ENCODE measurements around the gene ZSWIM4. TPM values are rescaled to one million over a fixed set of nuclear protein-coding genes. Genes with fewer than 3 reads are reported as not detected.
A peak's percentile ranks its signal among the peaks of the same experiment; 100 is the strongest.

The ZSWIM4 gene
- total RNA-seq, 2 donors from 2014 or later = 3.4 to 7.3 TPM

DNA sequence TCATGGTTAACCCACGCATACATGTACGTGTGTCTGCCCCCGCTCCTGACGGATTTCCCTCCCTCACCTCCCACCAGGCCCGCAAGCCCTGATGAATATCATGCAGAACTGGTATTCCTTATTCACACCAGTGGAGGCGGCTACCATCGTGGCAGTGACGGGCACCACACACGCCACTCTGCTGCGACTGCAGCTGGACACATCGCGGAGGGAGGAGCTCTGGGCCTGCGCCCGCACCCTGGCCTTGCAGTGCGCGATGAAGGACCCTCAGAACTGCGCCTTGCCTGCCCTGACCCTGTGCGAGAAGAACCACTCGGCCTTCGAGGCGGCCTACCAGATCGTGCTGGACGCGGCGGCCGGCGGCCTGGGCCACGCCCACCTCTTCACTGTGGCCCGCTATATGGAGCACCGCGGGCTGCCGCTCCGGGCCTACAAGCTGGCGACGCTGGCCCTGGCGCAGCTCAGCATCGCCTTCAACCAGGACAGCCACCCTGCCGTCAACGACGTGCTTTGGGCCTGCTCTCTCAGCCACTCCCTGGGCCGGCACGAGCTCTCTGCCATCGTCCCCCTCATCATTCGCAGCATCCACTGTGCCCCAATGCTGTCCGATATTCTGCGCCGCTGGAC lies 35.0 kb downstream of the ZSWIM4 start:
- DNase-seq (peak; percentile 37), ATAC-seq (no peak)
- intact Hi-C loops (cut with DNase I) = loop anchor here in 1 of 2 donors (5.0 kb wide), 1 partner anchor 33 kb away; the partner anchor contains the start of gene ZSWIM4

- no peak for DNase-seq
- intact Hi-C loops (cut with DNase I) = loop anchor here in 1 of 2 donors (5.0 kb wide), 1 partner anchor 34 kb away; the partner anchor contains the start of gene ZSWIM4
- ATAC-seq = no peak
Measured at GRCh38 chr19:13830741-13831536, 35.7 kb downstream of the ZSWIM4 start.

GRCh38 chr19:13831537-13832467 lies 36.6 kb downstream of the ZSWIM4 start:
- DNase-seq = no peak
- no peak for ATAC-seq
- intact Hi-C loops (cut with DNase I) = loop anchor here in 1 of 2 donors (5.0 kb wide), 1 partner anchor 35 kb away; the partner anchor contains the start of gene ZSWIM4

DNA sequence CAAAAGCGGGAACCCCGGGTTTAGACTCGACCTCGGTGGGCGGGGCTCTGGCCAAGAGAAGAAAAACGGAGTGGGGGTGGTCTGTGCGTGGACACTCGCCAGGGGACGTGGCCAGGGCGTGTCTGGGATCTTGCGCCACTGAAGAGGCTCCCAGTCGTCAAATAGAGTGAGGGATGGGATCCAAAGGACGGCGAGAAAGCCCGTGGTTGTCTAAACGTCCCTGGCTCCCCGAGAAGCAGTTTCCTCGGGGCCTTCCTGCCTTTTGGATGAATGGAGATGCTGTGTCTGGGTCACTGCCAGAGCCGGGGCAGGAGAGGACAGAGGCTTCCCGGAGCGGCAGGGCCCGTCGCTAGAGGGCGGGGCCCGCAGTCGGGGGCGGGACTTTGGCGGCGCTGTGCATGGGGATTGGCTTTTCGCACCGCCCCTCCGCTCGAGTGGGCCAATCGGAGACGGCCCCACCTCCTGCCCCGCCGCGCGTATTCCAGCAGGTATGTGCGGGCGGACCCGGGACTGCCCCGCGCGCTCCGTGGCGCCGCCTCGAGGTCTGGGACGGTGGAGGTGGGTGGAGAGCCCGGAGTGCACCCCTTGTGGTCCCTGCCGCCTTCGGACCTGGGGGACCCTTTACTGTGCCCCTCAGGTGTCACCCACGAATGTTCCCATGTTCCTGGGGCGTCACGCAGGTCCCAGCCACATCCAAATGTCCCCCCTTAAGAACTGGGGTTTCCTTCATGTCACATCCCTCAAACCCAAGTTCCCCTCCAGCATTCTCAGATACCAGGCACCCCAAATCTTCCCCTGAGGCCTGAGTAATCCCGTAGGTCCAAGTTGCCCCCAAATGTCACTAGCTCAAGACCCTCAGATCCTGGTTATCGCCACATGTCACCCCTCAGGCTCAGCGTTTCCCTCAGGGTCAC lies 38.3 kb downstream of the ZSWIM4 start:
- peak; percentile 80 to 87 for ATAC-seq
- DNase-seq = peak; percentile 97
- intact Hi-C loops (cut with DNase I) = loop anchor here in 1 of 2 donors (5.0 kb wide), 1 partner anchor 36 kb away; the partner anchor contains the start of gene ZSWIM4

- DNase-seq = no peak
- intact Hi-C loops (cut with DNase I) = loop anchor here in 1 of 2 donors (5.0 kb wide), 1 partner anchor 37 kb away; the partner anchor contains the start of gene ZSWIM4
Measured at GRCh38 chr19:13834244-13835069, 39.2 kb downstream of the ZSWIM4 start.

GRCh38 chr19:13835791-13836723 lies 40.8 kb downstream of the ZSWIM4 start:
- DNase-seq = peak; percentile 47
- no peak for ATAC-seq
- intact Hi-C loops (cut with DNase I) = no loop called here

More at GRCh38 chr19:13834244-13835069, 39.2 kb downstream of the ZSWIM4 start:
- ATAC-seq = no peak

DNA sequence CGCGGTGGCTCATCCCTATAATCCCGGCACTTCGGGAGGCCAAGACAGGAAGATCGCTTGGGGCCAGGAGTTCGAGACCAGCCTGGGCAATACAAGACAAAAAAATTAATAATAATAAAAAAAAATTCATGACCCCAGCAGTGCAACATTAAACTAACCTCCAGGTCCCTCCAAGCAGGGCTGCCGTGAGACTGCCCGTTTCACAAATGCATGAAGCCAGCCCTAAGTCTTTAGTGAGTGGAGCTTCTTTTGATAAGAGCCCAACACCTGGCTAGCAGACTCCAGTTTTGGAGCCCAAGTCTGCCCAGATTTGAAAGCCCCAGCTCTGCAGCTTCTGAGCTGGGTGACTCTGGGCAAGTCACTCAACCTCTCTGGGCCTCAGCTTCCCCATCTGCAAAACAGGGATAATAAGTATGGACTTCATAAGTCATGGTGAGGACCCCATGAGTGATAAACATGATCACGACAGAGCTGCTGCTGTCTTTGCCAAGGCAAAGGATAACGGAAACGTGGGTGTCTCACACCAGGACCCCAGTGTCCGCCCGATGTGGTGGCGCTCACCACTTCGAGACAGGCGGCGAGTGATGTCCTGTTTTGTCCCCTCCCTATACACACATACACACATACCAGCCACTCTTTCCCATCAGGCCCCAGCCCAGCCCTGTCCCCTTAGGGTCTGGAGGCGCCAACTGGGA lies 43.3 kb downstream of the ZSWIM4 start:
- intact Hi-C loops (cut with DNase I) = no loop called here
- DNase-seq = no peak
- ATAC-seq = no peak

DNA sequence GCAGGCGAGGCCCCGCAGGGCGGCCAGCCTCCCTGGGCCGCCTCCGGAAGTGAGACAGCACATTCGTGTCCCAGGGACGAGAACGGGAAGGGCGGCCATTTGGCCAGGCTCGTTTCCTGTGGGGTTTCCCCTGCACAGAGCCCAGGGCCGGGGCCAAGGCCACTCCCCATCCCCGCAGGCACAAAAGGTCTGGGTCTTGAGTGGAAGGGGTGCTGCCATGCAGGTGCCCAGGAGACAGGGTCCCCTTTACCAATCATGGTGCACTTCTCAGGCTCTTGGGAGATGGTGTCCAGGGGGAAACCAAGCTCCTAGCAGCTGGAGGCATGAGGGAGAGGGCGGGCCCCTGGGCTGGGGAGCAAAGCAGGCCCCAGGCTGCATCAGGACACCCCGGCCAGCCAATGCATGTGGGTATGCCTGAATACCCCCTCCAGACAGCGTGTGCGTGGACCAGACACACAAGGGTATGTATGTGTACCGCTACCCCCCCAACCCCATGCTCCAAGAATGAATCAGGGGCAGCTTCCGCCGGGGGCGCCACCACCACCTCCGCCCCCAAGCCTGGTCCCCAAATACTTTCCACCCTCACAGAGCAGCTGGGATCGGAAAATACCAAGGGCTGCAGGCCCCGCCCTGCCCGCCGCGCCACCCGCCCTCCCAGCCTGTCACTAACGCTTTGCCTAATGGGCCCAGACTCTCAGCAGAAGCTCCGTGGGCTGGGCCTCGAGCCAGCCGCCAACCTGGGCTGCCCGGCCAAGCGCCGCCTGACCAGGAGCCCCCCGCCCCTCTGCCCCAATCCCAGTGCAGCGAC lies 44.1 kb downstream of the ZSWIM4 start:
- peak; percentile 95 for DNase-seq
- peak; percentile 55 to 66 for ATAC-seq
- intact Hi-C loops (cut with DNase I) = no loop called here

DNA sequence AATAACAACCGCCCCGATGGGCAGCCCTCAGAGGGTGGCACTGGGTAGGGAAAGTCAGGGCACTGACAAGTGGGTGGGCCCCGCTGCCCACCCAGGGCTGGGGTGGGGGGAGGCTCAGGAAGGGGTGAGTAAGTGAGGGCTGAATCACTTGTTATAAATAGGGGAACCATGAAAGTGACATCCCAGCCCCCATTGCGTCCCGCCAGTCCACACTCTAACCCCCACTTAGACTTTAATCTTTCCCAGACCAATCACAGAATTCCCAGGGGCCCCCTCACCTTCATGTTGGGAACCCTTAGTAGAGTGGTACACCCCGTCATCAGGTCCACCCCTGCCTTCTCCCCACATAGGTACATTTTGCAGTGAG lies 44.7 kb downstream of the ZSWIM4 start:
- intact Hi-C loops (cut with DNase I) = loop anchor here in 1 of 2 donors (10.0 kb wide), 1 partner anchor 685 kb away; the partner anchor contains the start of genes IER2 and STX10
- no peak for DNase-seq
- peak; percentile 6 to 11 for ATAC-seq

DNA sequence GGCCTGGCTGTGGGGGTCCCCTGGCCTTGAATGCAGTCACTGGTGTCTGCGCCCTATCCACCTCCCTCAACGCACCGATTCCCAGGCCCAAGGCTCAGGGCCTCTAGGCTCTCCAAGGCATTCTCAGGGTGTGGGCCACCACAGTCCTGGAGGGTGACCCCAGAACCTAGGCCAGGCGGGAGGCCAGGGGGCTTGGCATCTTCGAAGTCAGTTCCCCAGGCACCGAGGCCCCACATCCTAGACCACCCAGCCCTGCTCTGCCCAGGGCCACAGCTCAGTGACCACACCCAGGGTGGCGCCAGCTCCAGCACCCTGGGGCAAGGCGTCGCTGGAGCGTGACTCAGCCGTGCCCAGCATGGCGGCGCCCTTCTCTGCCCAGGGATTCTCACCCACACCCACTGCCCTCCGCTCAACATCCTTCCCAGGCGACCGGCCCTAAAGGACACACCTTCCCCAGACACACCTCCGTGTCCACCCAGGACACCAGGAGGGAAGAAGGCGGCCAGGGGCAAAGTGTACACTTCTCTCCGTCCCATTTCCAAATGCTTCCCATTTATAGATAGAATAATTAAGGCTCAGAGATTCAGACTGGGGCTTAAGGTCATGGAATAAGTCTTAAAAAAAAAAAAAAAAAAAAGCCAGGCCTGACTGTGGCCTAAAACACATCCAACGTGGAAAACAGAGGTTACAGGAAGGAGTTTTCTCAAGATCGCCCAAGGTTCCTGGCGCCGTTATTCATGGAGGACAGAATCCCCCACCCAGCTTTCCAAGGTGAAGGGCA lies 45.3 kb downstream of the ZSWIM4 start:
- ATAC-seq = peak in 1 of 2 donors; percentile 24
- intact Hi-C loops (cut with DNase I) = loop anchor here in 1 of 2 donors (10.0 kb wide), 1 partner anchor 686 kb away; the partner anchor contains the start of genes IER2 and STX10

GRCh38 chr19:13841086-13841961 lies 46.1 kb downstream of the ZSWIM4 start:
- ATAC-seq (peak in 1 of 2 donors; percentile 0), DNase-seq (peak; percentile 70)
- intact Hi-C loops (cut with DNase I) = loop anchor here in 1 of 2 donors (10.0 kb wide), 1 partner anchor 687 kb away; the partner anchor contains the start of genes IER2 and STX10

More for the DNA sequence above, 45.3 kb downstream of the ZSWIM4 start:
- DNase-seq = peak; percentile 77

DNA sequence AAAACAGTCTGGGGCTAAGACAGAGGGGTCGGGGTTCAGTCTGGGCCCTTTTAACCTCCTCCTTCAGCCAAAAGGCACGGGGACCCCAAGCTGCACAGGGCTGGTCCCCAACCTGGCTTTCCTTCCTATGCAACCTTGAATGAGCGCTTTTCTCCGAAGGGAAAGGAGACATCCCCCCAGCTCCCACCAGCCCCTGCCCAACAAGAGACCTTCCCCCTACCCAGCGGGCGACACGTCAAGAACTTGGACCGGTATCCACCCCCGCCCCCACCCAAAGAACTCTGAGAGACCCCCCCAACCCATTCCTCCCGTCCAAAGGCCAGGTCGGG lies 46.7 kb downstream of the ZSWIM4 start:
- DNase-seq = no peak
- intact Hi-C loops (cut with DNase I) = loop anchor here in 1 of 2 donors (10.0 kb wide), 1 partner anchor 687 kb away; the partner anchor contains the start of genes IER2 and STX10
- ATAC-seq = no peak

Measured in left cardiac atrium (tissue), 4 donors.